Measurements from ENCODE around the gene SELPLG.

Gene SELPLG

GRCh38 chr12:108644811-108645120 lies 11.1 kb upstream of the SELPLG start:
- H3F3A ChIP-seq (ENCODE audit: insufficient read depth, low read length) = peaks cover 32% of the 10 kb centered on the region
- no peaks in the 10 kb centered on the region for H4K20me1 ChIP-seq (ENCODE audit: insufficient read depth, low read length)
- H3K4me2 ChIP-seq (ENCODE audit: low read depth, low read length) = no peak overlapping the region
- H3K27ac ChIP-seq (ENCODE audit: low read length) = no peak overlapping the region
- H3K4me1 ChIP-seq (ENCODE audit: low read length) = peaks cover 34% of the 10 kb centered on the region
- H3K9me3 ChIP-seq (replicated peaks; ENCODE audit: insufficient read depth, low read length) = no peaks in the 10 kb centered on the region
- H3K9ac ChIP-seq (ENCODE audit: low read length) = no peak overlapping the region
- peaks cover 9% of the 10 kb centered on the region; the same call in 1 of the 2 replicates for H3K36me3 ChIP-seq (replicated peaks; ENCODE audit: insufficient read depth, low read length)
- H3K27me3 ChIP-seq (replicated peaks; ENCODE audit: insufficient read depth, low read length) = no peaks in the 10 kb centered on the region
- H3K79me2 ChIP-seq (ENCODE audit: low read length) = peaks cover 57% of the 10 kb centered on the region
- no peak overlapping the region for H2AFZ ChIP-seq (ENCODE audit: low read length)
- H3K9me2 ChIP-seq (replicated peaks; ENCODE audit: insufficient read depth, low read length) = no peaks in the 10 kb centered on the region
- H3K4me3 ChIP-seq (ENCODE audit: low read length) = no peak overlapping the region
- DNase-seq = no peak
- no peak for TF ChIP-seq EZH2 (optimal IDR thresholded peaks at IDR 0.05; ENCODE audit: low read depth, low read length)
- TF ChIP-seq EZH2phosphoT487 (IDR thresholded peaks at IDR 0.05; ENCODE audit: low read length) = no peak
- TF ChIP-seq CTCF (IDR thresholded peaks at IDR 0.05; ENCODE audit: low read length) = no peak

DNA sequence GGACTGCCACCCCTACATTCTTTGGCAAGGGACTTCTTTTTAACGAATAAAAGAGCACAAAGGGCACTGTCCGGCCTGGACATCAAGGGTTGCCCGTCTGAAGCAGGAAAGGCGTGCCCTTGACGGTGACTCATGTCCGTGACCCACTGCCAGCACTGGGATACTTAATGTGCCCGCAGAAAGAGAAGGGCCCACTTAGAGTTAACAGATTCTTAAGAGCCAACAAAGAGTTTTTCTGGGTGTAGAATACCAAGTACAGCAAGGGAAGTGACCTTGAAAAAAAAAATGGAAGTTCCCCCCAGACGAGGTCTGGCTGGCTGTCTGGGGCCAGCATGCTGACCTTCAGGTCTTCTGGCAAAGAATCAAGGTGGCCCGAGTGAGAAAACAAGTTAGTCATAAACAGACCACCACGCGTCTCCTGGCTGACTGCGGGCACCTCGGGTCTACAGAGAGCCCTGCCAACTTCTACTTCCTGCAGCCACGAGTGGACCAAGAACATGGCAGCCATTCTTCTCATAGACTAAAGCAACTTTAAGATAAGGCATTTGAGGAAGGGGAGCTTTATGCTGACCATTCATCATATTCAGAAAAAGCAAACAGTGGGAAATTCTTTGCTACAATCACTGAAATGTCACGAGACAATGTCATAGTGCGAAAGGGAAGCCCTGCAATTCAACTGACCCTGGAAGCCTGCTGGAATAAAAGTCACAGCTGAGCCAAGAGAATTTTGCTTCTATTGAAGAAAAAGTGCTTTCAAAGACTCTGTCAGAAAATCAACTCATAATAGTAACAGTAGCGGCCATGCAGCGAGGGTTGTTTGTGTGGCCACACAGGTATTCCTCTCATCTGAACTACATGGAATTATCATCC lies 10.5 kb upstream of the SELPLG start:
- Histone ChIP-seq H3K9ac (ENCODE audit: low read length) (no peak overlapping the region), H3K9me2 (replicated peaks; ENCODE audit: insufficient read depth, low read length) (no peaks in the 10 kb centered on the region), H3K4me2 (ENCODE audit: low read depth, low read length) (no peak overlapping the region), H3K27me3 (replicated peaks; ENCODE audit: insufficient read depth, low read length) (no peaks in the 10 kb centered on the region), H2AFZ (ENCODE audit: low read length) (no peak overlapping the region), H3K9me3 (replicated peaks; ENCODE audit: insufficient read depth, low read length) (no peaks in the 10 kb centered on the region), H3K79me2 (ENCODE audit: low read length) (peaks cover 63% of the 10 kb centered on the region), H3F3A (ENCODE audit: insufficient read depth, low read length) (peaks cover 38% of the 10 kb centered on the region), H3K27ac (ENCODE audit: low read length) (no peak overlapping the region), H4K20me1 (ENCODE audit: insufficient read depth, low read length) (no peaks in the 10 kb centered on the region), H3K4me1 (ENCODE audit: low read length) (peaks cover 40% of the 10 kb centered on the region), H3K4me3 (ENCODE audit: low read length) (no peak overlapping the region), H3K36me3 (replicated peaks; ENCODE audit: insufficient read depth, low read length) (peaks cover 9% of the 10 kb centered on the region; the same call in 1 of the 2 replicates)
- no peak for DNase-seq
- no peak for TF ChIP-seq EZH2phosphoT487 (IDR thresholded peaks at IDR 0.05; ENCODE audit: low read length)
- TF ChIP-seq EZH2 (optimal IDR thresholded peaks at IDR 0.05; ENCODE audit: low read depth, low read length) = no peak
- TF ChIP-seq CTCF (IDR thresholded peaks at IDR 0.05; ENCODE audit: low read length) = no peak

GRCh38 chr12:108642899-108643654 lies 9.4 kb upstream of the SELPLG start:
- Histone ChIP-seq H4K20me1 (ENCODE audit: insufficient read depth, low read length) (no peaks in the 10 kb centered on the region), H3K27ac (ENCODE audit: low read length) (peak overlapping the region; percentile 3; the same call in 1 of the 2 replicates), H3K9ac (ENCODE audit: low read length) (no peak overlapping the region), H2AFZ (ENCODE audit: low read length) (no peak overlapping the region), H3K4me3 (ENCODE audit: low read length) (no peak overlapping the region), H3F3A (ENCODE audit: insufficient read depth, low read length) (peaks cover 38% of the 10 kb centered on the region), H3K9me3 (replicated peaks; ENCODE audit: insufficient read depth, low read length) (no peaks in the 10 kb centered on the region), H3K4me2 (ENCODE audit: low read depth, low read length) (peak overlapping the region; percentile 0; the same call in 1 of the 2 replicates), H3K9me2 (replicated peaks; ENCODE audit: insufficient read depth, low read length) (no peaks in the 10 kb centered on the region), H3K4me1 (ENCODE audit: low read length) (peaks cover 43% of the 10 kb centered on the region), H3K79me2 (ENCODE audit: low read length) (peaks cover 64% of the 10 kb centered on the region), H3K36me3 (replicated peaks; ENCODE audit: insufficient read depth, low read length) (peaks cover 3% of the 10 kb centered on the region; the same call in 1 of the 2 replicates), H3K27me3 (replicated peaks; ENCODE audit: insufficient read depth, low read length) (no peaks in the 10 kb centered on the region)
- TF ChIP-seq EZH2phosphoT487 (IDR thresholded peaks at IDR 0.05; ENCODE audit: low read length) = no peak
- no peak for TF ChIP-seq CTCF (IDR thresholded peaks at IDR 0.05; ENCODE audit: low read length)
- TF ChIP-seq EZH2 (optimal IDR thresholded peaks at IDR 0.05; ENCODE audit: low read depth, low read length) = no peak
- no peak for DNase-seq
